ENCODE results near the gene THBS2.

GRCh38 chr6:169274781-169275180, 21.1 kb upstream of the THBS2 start:
- TF ChIP-seq, protein P1, sequence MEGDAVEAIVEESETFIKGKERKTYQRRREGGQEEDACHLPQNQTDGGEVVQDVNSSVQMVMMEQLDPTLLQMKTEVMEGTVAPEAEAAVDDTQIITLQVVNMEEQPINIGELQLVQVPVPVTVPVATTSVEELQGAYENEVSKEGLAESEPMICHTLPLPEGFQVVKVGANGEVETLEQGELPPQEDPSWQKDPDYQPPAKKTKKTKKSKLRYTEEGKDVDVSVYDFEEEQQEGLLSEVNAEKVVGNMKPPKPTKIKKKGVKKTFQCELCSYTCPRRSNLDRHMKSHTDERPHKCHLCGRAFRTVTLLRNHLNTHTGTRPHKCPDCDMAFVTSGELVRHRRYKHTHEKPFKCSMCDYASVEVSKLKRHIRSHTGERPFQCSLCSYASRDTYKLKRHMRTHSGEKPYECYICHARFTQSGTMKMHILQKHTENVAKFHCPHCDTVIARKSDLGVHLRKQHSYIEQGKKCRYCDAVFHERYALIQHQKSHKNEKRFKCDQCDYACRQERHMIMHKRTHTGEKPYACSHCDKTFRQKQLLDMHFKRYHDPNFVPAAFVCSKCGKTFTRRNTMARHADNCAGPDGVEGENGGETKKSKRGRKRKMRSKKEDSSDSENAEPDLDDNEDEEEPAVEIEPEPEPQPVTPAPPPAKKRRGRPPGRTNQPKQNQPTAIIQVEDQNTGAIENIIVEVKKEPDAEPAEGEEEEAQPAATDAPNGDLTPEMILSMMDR (conservative IDR thresholded peaks at IDR 0.05; ENCODE audit: low read length), result no peak
- no peak for TF ChIP-seq EZH2phosphoT487 (IDR thresholded peaks at IDR 0.05; ENCODE audit: borderline replicate concordance, low read depth, low read length)

Measured in OCI-LY7 (cell line).